NCI-H2029 (cell line): ENCODE results near the gene ANKRD52.
"Not testable (repeated sequence)": the region's sequence is repeated elsewhere in the genome, so short reads cannot be mapped to it uniquely, and the experiment has no call there.

Experiments
- DNase-seq: peaks from one replicate; lab custom pipeline; 2025; lab: John Stamatoyannopoulos, UW

ANKRD52 gene

GRCh38 chr12:56208006-56208405, 50.2 kb downstream of the ANKRD52 start:
- DNase-seq = no peak

GRCh38 chr12:56206452-56207166, 51.6 kb downstream of the ANKRD52 start:
- no peak for DNase-seq

GRCh38 chr12:56205445-56205844, 52.7 kb downstream of the ANKRD52 start:
- DNase-seq = no peak

- no peak for DNase-seq
Measured at GRCh38 chr12:56204275-56204674, 53.9 kb downstream of the ANKRD52 start.

- no peak for DNase-seq
Measured at GRCh38 chr12:56202838-56203237, 55.3 kb downstream of the ANKRD52 start.

- no peak for DNase-seq
Measured at GRCh38 chr12:56202366-56202765, 55.8 kb downstream of the ANKRD52 start.

GRCh38 chr12:56198836-56199235, 59.3 kb downstream of the ANKRD52 start:
- no peak for DNase-seq

GRCh38 chr12:56197921-56198635, 60.1 kb downstream of the ANKRD52 start:
- no peak for DNase-seq

- not testable (repeated sequence) for DNase-seq
Measured at GRCh38 chr12:56196818-56197550, 61.2 kb downstream of the ANKRD52 start.

- peak; percentile 91 for DNase-seq
Measured at GRCh38 chr12:56193025-56193578, 65.1 kb downstream of the ANKRD52 start.

- DNase-seq = no peak
Measured at GRCh38 chr12:56192582-56192981, 65.6 kb downstream of the ANKRD52 start.

GRCh38 chr12:56190695-56191155, 67.5 kb downstream of the ANKRD52 start:
- DNase-seq = no peak

- peak; percentile 82 for DNase-seq
Measured at GRCh38 chr12:56189918-56190694, 68.1 kb downstream of the ANKRD52 start.

- DNase-seq = peak; percentile 84
Measured at GRCh38 chr12:56189099-56189917, 68.9 kb downstream of the ANKRD52 start, which contains the start of gene SMARCC2. SMARCC2 (minus strand) TSS chr12:56189483; CDS start chr12:56189461, 22 bp downstream.

GRCh38 chr12:56188778-56189098, 69.4 kb downstream of the ANKRD52 start:
- no peak for DNase-seq

GRCh38 chr12:56188131-56188777, 69.9 kb downstream of the ANKRD52 start:
- DNase-seq = no peak
